Measurements from ENCODE around the gene MYH11. TPM values are rescaled to one million over a fixed set of nuclear protein-coding genes. Genes with fewer than 3 reads are reported as not detected.

MYH11 gene
- total and polyA plus RNA-seq, 2 of the 13 experiments (the other 11 are each of a cell fraction or from before 2014, with no cell fraction given): not detected

DNA sequence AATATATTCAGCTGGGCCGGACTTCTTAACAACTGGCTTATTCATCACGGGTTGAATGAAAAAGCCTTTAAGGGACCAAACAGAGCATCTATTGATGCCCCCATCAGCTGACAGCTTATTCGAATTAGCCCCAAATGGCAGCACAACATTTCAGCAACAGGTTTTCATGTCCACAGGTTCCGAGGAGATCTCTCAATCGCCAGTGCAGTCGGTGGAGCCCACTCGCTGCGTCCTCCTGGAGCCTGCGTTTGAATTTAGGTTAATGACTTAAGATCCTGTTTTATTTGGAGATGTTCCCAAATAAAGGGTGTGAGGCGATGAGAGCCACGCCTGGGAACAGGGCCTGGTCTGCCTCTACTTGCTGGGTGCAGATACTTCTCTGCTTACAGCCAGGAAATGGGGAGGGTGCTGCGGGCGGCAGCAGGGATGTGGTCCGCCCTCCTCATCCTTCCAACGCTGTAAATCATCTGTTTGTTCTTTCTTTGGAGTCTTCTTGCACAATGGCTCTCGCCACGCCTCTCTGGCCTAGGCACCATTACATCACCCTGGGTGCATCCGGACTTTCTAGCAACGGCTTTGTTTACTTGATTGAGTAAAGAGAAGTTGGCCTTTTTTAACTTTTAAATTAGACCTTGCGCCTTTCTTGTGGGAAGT is 184.2 kb downstream of the MYH11 start (continued):
- TF ChIP-seq, protein P1, sequence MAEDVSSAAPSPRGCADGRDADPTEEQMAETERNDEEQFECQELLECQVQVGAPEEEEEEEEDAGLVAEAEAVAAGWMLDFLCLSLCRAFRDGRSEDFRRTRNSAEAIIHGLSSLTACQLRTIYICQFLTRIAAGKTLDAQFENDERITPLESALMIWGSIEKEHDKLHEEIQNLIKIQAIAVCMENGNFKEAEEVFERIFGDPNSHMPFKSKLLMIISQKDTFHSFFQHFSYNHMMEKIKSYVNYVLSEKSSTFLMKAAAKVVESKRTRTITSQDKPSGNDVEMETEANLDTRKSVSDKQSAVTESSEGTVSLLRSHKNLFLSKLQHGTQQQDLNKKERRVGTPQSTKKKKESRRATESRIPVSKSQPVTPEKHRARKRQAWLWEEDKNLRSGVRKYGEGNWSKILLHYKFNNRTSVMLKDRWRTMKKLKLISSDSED (CRISPR knock-in tag; IDR thresholded peaks at IDR 0.05): no peak
- TF ChIP-seq, protein P2, sequence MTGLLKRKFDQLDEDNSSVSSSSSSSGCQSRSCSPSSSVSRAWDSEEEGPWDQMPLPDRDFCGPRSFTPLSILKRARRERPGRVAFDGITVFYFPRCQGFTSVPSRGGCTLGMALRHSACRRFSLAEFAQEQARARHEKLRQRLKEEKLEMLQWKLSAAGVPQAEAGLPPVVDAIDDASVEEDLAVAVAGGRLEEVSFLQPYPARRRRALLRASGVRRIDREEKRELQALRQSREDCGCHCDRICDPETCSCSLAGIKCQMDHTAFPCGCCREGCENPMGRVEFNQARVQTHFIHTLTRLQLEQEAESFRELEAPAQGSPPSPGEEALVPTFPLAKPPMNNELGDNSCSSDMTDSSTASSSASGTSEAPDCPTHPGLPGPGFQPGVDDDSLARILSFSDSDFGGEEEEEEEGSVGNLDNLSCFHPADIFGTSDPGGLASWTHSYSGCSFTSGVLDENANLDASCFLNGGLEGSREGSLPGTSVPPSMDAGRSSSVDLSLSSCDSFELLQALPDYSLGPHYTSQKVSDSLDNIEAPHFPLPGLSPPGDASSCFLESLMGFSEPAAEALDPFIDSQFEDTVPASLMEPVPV (CRISPR knock-in tag; IDR thresholded peaks at IDR 0.05): peak; percentile 90
- TF ChIP-seq, protein P3, sequence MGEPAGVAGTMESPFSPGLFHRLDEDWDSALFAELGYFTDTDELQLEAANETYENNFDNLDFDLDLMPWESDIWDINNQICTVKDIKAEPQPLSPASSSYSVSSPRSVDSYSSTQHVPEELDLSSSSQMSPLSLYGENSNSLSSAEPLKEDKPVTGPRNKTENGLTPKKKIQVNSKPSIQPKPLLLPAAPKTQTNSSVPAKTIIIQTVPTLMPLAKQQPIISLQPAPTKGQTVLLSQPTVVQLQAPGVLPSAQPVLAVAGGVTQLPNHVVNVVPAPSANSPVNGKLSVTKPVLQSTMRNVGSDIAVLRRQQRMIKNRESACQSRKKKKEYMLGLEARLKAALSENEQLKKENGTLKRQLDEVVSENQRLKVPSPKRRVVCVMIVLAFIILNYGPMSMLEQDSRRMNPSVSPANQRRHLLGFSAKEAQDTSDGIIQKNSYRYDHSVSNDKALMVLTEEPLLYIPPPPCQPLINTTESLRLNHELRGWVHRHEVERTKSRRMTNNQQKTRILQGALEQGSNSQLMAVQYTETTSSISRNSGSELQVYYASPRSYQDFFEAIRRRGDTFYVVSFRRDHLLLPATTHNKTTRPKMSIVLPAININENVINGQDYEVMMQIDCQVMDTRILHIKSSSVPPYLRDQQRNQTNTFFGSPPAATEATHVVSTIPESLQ (CRISPR knock-in tag; conservative IDR thresholded peaks at IDR 0.05): peak; percentile 92; the same call in 1 of the 2 replicates
- no peak for TF ChIP-seq ISX (CRISPR knock-in tag; conservative IDR thresholded peaks at IDR 0.05)
- TF ChIP-seq HMG20B (CRISPR knock-in tag; conservative IDR thresholded peaks at IDR 0.05): peak; percentile 92
- peak; percentile 94 for TF ChIP-seq KMT2A (CRISPR knock-in tag; IDR thresholded peaks at IDR 0.05)
- TF ChIP-seq, protein P4, sequence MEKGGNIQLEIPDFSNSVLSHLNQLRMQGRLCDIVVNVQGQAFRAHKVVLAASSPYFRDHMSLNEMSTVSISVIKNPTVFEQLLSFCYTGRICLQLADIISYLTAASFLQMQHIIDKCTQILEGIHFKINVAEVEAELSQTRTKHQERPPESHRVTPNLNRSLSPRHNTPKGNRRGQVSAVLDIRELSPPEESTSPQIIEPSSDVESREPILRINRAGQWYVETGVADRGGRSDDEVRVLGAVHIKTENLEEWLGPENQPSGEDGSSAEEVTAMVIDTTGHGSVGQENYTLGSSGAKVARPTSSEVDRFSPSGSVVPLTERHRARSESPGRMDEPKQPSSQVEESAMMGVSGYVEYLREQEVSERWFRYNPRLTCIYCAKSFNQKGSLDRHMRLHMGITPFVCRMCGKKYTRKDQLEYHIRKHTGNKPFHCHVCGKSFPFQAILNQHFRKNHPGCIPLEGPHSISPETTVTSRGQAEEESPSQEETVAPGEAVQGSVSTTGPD (CRISPR knock-in tag; IDR thresholded peaks at IDR 0.05): no peak; the same call in 1 of the 2 replicates
- TF ChIP-seq SMYD3 (CRISPR knock-in tag; IDR thresholded peaks at IDR 0.05): peak; percentile 97
- peak; percentile 45; the same call in 1 of the 2 replicates for TF ChIP-seq ZNF782 (CRISPR knock-in tag; IDR thresholded peaks at IDR 0.05; ENCODE audit: borderline replicate concordance)
- TF ChIP-seq SKI (IDR thresholded peaks at IDR 0.05; ENCODE audit: partially characterized antibody): peak; percentile 97
- TF ChIP-seq NPAS2 (CRISPR knock-in tag; IDR thresholded peaks at IDR 0.05; ENCODE audit: borderline replicate concordance): 0 out of 2 replicates have a peak, but pooled peaks have one; percentile 89
- TF ChIP-seq BCL6 (CRISPR knock-in tag; IDR thresholded peaks at IDR 0.05): peak; percentile 100
- TF ChIP-seq, protein P5, sequence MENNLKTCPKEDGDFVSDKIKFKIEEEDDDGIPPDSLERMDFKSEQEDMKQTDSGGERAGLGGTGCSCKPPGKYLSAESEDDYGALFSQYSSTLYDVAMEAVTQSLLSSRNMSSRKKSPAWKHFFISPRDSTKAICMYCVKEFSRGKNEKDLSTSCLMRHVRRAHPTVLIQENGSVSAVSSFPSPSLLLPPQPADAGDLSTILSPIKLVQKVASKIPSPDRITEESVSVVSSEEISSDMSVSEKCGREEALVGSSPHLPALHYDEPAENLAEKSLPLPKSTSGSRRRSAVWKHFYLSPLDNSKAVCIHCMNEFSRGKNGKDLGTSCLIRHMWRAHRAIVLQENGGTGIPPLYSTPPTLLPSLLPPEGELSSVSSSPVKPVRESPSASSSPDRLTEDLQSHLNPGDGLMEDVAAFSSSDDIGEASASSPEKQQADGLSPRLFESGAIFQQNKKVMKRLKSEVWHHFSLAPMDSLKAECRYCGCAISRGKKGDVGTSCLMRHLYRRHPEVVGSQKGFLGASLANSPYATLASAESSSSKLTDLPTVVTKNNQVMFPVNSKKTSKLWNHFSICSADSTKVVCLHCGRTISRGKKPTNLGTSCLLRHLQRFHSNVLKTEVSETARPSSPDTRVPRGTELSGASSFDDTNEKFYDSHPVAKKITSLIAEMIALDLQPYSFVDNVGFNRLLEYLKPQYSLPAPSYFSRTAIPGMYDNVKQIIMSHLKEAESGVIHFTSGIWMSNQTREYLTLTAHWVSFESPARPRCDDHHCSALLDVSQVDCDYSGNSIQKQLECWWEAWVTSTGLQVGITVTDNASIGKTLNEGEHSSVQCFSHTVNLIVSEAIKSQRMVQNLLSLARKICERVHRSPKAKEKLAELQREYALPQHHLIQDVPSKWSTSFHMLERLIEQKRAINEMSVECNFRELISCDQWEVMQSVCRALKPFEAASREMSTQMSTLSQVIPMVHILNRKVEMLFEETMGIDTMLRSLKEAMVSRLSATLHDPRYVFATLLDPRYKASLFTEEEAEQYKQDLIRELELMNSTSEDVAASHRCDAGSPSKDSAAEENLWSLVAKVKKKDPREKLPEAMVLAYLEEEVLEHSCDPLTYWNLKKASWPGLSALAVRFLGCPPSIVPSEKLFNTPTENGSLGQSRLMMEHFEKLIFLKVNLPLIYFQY (CRISPR knock-in tag; IDR thresholded peaks at IDR 0.05; ENCODE audit: borderline replicate concordance): peak; percentile 88; the same call in 1 of the 2 replicates
- TF ChIP-seq HNRNPK (IDR thresholded peaks at IDR 0.05; ENCODE audit: low read depth, low read length, poor library complexity, severe bottlenecking): no peak
- peak; percentile 93 for TF ChIP-seq ZNF317 (CRISPR knock-in tag; IDR thresholded peaks at IDR 0.05)
- no peak for TF ChIP-seq TCF7L2 (IDR thresholded peaks at IDR 0.05; ENCODE audit: low read depth, low read length)
- TF ChIP-seq ZFP37 (CRISPR knock-in tag; IDR thresholded peaks at IDR 0.05; ENCODE audit: borderline replicate concordance): peak; percentile 98
- TF ChIP-seq ZNF775 (CRISPR knock-in tag; IDR thresholded peaks at IDR 0.05; ENCODE audit: borderline replicate concordance): no peak; the same call in 1 of the 2 replicates
- peak; percentile 40 for TF ChIP-seq JARID2 (CRISPR knock-in tag; IDR thresholded peaks at IDR 0.05; ENCODE audit: insufficient replicate concordance)

Data from HepG2 (cell line).